Kasumi-1 (cell line): ENCODE measurements around the gene PSD.

Experiments used
- DNase-seq, 2 experiments: peaks; one replicate each; lab custom pipeline; 2025; lab: John Stamatoyannopoulos, UW

Gene PSD

DNA sequence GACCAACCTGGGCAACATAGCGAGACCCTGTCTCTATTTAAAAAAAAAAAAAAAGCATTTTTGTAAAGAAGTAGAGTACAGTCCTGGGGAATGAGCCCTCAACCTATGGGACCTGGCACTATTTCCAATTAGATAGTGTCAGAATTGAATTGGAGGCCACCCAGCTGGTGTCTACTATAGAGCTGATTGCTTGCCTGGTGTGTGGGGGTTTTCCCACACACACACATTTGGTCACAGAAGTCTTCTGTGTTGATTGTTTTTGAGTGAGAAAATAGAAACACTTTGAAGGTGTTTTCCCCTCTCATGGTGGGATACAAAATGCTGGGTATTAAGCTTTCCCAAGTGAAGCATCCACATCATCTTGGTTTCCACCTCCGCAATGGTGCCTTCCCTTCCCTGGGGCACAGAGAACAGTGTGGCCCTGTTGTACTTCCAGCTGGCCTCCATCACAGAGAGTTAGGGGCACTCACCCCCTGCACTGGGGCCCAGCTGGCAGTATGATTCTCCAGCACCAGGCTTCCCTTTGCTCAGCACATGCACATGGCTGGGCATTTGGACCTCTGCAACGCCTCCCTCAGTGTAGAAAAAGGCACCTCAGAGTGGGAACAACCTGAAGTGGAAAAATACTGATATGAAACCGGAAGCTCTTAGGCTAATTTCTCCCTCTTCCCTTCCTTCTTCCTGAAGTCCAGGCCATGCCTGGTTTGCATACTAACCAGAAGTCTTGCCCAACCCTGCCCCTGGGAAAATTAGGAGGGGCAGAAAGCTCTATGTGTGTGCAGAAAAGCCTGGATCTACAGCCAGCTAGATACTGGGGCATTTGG lies 33.8 kb downstream of the PSD start:
- no peak for DNase-seq

- DNase-seq: no peak
These were observed 34.5 kb downstream of the PSD start for GRCh38 chr10:102384053-102384452.

DNA sequence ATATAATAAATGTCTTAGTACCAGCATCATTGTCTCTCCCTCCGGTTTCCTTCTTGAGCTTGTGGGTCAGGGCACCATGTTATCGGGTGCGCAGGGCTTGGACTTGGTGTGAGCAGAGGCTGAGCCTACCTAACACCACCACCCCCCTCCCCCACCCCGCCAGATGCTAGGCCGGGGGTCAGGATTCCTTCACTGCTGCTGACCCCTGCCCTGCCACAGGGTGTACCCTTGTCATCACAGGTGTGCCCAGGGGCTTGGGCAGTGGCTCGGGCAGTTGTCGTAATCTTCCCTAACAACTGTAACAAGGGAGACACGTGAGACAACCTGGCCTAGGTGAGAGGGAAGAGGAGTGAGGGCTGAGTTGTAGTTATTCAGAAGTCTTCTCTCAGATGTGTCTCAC lies 35.7 kb downstream of the PSD start:
- no peak for DNase-seq

GRCh38 chr10:102381983-102382382 lies 36.6 kb downstream of the PSD start:
- DNase-seq: no peak

- DNase-seq: no peak
These were observed 39.2 kb downstream of the PSD start for GRCh38 chr10:102379383-102379782.

DNA sequence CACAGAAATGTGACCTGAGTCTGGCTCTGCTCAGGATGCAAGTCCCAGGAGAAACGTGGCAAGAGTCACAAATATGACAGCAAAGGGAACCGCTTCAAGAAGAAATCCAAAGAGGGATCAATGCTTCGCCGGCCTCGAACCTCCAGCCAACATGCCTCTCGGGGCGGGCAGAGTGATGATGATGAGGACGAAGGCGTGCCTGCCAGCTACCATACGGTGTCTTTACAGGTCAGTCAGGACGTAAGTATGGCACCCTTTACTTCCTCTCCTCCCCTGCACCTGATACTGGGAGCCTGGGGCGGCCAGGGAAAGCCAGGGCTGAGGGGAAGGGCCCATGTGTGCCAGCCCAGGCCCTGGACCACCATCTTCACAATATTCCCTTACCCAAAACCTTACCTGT lies 41.7 kb downstream of the PSD start:
- no peak for DNase-seq

- no peak for DNase-seq
These were observed 42.7 kb downstream of the PSD start for GRCh38 chr10:102375867-102376266.

DNA sequence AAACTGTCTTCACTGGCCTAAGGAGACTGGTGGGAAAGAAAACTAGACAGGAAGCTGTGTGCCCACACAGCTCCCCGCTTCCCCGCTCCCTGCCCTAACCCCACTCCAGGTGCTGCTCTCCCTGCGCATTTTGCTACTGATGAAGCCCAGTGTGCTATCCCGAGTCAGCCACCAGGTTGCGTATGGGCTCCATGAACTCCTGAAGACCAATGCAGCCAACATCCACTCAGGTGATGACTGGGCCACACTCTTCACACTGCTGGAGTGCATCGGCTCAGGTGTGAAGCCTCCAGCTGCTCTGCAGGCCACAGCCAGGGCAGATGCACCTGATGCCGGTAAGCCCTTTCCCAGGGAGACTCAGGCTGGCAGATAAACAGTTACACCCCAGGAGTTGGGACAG lies 43.3 kb downstream of the PSD start:
- DNase-seq: no peak

- no peak for DNase-seq
These were observed 47.3 kb downstream of the PSD start for GRCh38 chr10:102371295-102371694.

- DNase-seq: no peak
These were observed 50.5 kb downstream of the PSD start for GRCh38 chr10:102368077-102368476.

DNA sequence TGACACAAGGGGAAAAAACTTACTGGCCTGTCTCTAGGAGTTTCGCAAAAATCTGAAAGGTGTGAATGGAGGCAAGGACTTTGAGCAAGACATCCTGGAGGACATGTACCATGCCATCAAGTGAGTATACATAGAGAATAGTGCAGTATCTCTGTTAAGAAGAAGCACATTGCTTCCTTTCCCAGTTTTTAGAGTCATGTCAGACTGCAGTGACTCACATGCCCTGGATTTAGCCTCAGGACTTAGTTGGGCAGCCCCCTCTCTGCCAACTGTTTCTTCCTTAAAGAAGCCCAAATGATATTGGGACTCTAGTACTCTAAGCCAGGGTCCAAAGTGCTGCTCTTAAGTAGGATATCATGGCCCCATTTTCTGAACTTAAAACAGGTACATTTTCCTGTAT lies 51.1 kb downstream of the PSD start:
- no peak for DNase-seq

- DNase-seq: no peak
These were observed 59.7 kb downstream of the PSD start for GRCh38 chr10:102358712-102359382.

- DNase-seq: no peak
These were observed 64.1 kb downstream of the PSD start for GRCh38 chr10:102354451-102354850.
